Measurements from ENCODE around the gene USO1. TPM values are rescaled to one million over a fixed set of nuclear protein-coding genes. Genes with fewer than 3 reads are reported as not detected.

The USO1 gene
- total and polyA plus RNA-seq, 2 of the 8 experiments (the other 6 are each of a cell fraction or from before 2014, with no cell fraction given): 57.3 to 198 TPM

DNA sequence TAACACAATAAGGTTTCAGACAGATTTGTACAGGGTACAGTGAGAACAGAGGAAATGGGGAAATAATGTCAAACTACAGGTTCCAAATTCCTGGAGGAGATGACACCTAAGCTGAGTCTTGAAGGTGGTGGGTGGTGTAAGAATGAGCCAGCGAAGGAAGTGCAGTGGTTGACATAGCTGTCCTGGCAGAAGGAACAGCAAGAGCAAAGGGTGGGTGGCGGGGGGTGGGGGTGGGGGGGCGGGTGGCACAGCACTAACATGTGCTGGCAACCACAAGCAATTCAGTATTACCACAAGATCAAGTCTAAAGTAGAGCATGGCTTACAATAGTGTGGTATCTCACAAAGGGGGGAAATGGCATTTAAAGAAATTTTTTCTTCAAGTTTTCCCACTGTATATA is 38.0 kb upstream of the USO1 start:
- H3K23me2 ChIP-seq (ENCODE audit: low read depth, low read length): no peaks in the 10 kb centered on the region
- TF ChIP-seq KDM4A (IDR thresholded peaks at IDR 0.05; ENCODE audit: low read depth, low read length, severe bottlenecking) (no peak), CTBP2 (IDR thresholded peaks at IDR 0.05; ENCODE audit: borderline replicate concordance, insufficient read depth, insufficient read length, low read length) (no peak)
- TF ChIP-seq, protein P1, sequence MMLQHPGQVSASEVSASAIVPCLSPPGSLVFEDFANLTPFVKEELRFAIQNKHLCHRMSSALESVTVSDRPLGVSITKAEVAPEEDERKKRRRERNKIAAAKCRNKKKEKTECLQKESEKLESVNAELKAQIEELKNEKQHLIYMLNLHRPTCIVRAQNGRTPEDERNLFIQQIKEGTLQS (IDR thresholded peaks at IDR 0.05; ENCODE audit: insufficient read depth, low read depth, low read length): no peak
- H3K4me2 ChIP-seq (ENCODE audit: insufficient read depth in 1 of 2, low read depth in 2 of 2, low read length in 2 of 2): no peak overlapping the region
- 98% methylated on average over 3 of the region's 3 CpGs; no CpG with 5 or more reads in 1 of the 2 experiments for WGBS, 2 experiments (ENCODE audit: extremely low coverage in 1 of 2, insufficient coverage in 1 of 2, insufficient read length in 1 of 2, insufficient replicate concordance in 2 of 2, low coverage in 1 of 2, low lambda C conversion rate in 2 of 2, missing lambda C conversion rate in 1 of 2)
- H2AK5ac ChIP-seq (ENCODE audit: low read depth, low read length): no peak overlapping the region
- no peaks in the 10 kb centered on the region; the same call in 1 of the 2 replicates for H3K79me1 ChIP-seq (ENCODE audit: low read depth, low read length)
- H3K9ac ChIP-seq (replicated peaks in 1 of 4; ENCODE audit: extremely low read depth in 1 of 4, low read depth in 3 of 4, low read length in 3 of 4): no peak overlapping the region
- ChIA-PET POLR2A (ENCODE audit: partially characterized antibody) (interaction anchor here (1.3 to 1.5 kb wide), 2 partner anchors 10 to 13 kb away, joined by 3 to 5 read pairs; partner anchors contain the start of gene G3BP2), CTCF (ENCODE audit: partially characterized antibody) (interaction anchor here (1.6 kb wide), 1 partner anchor 32 kb away, joined by 7 read pairs; no protein-coding TSS in a partner anchor)
- peaks cover 0 to 6% of the 10 kb centered on the region in 2 experiments; a peak in 1 of 4 replicates for H3K9me3 ChIP-seq (ENCODE audit: insufficient read depth in 2 of 2, low read depth in 1 of 2, low read length in 1 of 2)
- no peak overlapping the region for H3K56ac ChIP-seq (replicated peaks; ENCODE audit: insufficient read length, low read depth, low read length)
- H4K91ac ChIP-seq (replicated peaks; ENCODE audit: insufficient read length, low read length): no peak overlapping the region
- no peak overlapping the region for H3K23ac ChIP-seq (ENCODE audit: insufficient read length)
- peaks cover 0 to 23% of the 10 kb centered on the region in 2 experiments; a peak in 2 of 4 replicates for H3K79me2 ChIP-seq (ENCODE audit: control insufficient read depth in 1 of 2, insufficient read depth in 2 of 2, low read length in 2 of 2)
- H3K36me3 ChIP-seq (ENCODE audit: control insufficient read depth in 2 of 4, insufficient read depth in 4 of 4, low read length in 3 of 4): peaks cover 0 to 23% (median 11%) of the 10 kb centered on the region in 4 experiments; a peak in 2 of 8 replicates
- H3K14ac ChIP-seq (ENCODE audit: insufficient read length): no peak overlapping the region
- no peak overlapping the region for H2BK20ac ChIP-seq (ENCODE audit: low read length)
- H2BK120ac ChIP-seq (replicated peaks; ENCODE audit: low read depth, low read length): no peak overlapping the region
- FAIRE-seq (no peak), DNase-seq (ENCODE audit: low read depth in 1 of 2, low spot score in 2 of 2) (no peak)
- no peaks in the 10 kb centered on the region for H4K20me1 ChIP-seq (replicated peaks in 1 of 2; ENCODE audit: control insufficient read depth in 1 of 2, insufficient read depth in 2 of 2, low read length in 2 of 2)
- no peak overlapping the region for H4K8ac ChIP-seq (ENCODE audit: extremely low read depth, insufficient read depth, low read length)
- H2BK5ac ChIP-seq (ENCODE audit: low read depth, low read length): no peak overlapping the region
- H2BK12ac ChIP-seq (ENCODE audit: low read depth, low read length): no peak overlapping the region
- no peak overlapping the region for H3K4ac ChIP-seq (replicated peaks; ENCODE audit: insufficient read length, low read depth, low read length)
- H3K4me1 ChIP-seq (replicated peaks in 1 of 4; ENCODE audit: control insufficient read depth in 3 of 4, insufficient read depth in 4 of 4, low read length in 3 of 4): no peaks in the 10 kb centered on the region
- no peaks in the 10 kb centered on the region for H3K27me3 ChIP-seq (replicated peaks in 1 of 4; ENCODE audit: control insufficient read depth in 3 of 4, extremely low read depth in 1 of 4, insufficient read depth in 3 of 4, low read length in 3 of 4)
- no peak overlapping the region for H2BK15ac ChIP-seq (ENCODE audit: low read length)
- no peak overlapping the region for H3K18ac ChIP-seq (ENCODE audit: extremely low read depth, low read length)
- H2AFZ ChIP-seq (ENCODE audit: low read length): no peak overlapping the region
- H4K5ac ChIP-seq (ENCODE audit: insufficient read length, low read depth, low read length): no peak overlapping the region
- H3K4me3 ChIP-seq (ENCODE audit: extremely low read depth in 1 of 4, insufficient read depth in 2 of 4, low read depth in 3 of 4, low read length in 4 of 4): no peak overlapping the region
- H3K27ac ChIP-seq (ENCODE audit: low read depth, low read length): no peak overlapping the region
